BLaER1 (cell line): Measurements from ENCODE around the gene FUT3.

Experiments
- H3K27ac ChIP-seq: shearing (Covaris generic); formaldehyde crosslinking; 2 replicates; pipeline ENCODE4 v1.8.1; 2022
- H3K27me3 ChIP-seq: shearing (Covaris generic); formaldehyde crosslinking; 2 replicates; pipeline ENCODE4 v1.8.1; 2022
- H3K36me3 ChIP-seq: shearing (Covaris generic); formaldehyde crosslinking; 2 replicates; pipeline ENCODE4 v1.8.1; 2022
- H3K4me1 ChIP-seq: shearing (Covaris generic); formaldehyde crosslinking; 2 replicates; pipeline ENCODE4 v1.8.1; 2022
- H3K4me2 ChIP-seq: shearing (Covaris generic); formaldehyde crosslinking; 2 replicates; pipeline ENCODE4 v1.8.1; 2022
- H3K4me3 ChIP-seq: shearing (Covaris generic); formaldehyde crosslinking; 2 replicates; pipeline ENCODE4 v1.8.1; 2022
- H3K9ac ChIP-seq: shearing (Covaris generic); formaldehyde crosslinking; 2 replicates; pipeline ENCODE4 v1.8.1; 2022
- H3K9me3 ChIP-seq: shearing (Covaris generic); formaldehyde crosslinking; 2 replicates; pipeline ENCODE4 v1.8.1; 2022
- H4K20me1 ChIP-seq: shearing (Covaris generic); formaldehyde crosslinking; 2 replicates; pipeline ENCODE4 v1.8.1; 2022
- Cebpa-rat ChIP-seq: shearing (Covaris generic); IDR thresholded peaks from 2 replicates; pipeline ENCODE4 v1.8.1; 2022

The FUT3 gene

DNA sequence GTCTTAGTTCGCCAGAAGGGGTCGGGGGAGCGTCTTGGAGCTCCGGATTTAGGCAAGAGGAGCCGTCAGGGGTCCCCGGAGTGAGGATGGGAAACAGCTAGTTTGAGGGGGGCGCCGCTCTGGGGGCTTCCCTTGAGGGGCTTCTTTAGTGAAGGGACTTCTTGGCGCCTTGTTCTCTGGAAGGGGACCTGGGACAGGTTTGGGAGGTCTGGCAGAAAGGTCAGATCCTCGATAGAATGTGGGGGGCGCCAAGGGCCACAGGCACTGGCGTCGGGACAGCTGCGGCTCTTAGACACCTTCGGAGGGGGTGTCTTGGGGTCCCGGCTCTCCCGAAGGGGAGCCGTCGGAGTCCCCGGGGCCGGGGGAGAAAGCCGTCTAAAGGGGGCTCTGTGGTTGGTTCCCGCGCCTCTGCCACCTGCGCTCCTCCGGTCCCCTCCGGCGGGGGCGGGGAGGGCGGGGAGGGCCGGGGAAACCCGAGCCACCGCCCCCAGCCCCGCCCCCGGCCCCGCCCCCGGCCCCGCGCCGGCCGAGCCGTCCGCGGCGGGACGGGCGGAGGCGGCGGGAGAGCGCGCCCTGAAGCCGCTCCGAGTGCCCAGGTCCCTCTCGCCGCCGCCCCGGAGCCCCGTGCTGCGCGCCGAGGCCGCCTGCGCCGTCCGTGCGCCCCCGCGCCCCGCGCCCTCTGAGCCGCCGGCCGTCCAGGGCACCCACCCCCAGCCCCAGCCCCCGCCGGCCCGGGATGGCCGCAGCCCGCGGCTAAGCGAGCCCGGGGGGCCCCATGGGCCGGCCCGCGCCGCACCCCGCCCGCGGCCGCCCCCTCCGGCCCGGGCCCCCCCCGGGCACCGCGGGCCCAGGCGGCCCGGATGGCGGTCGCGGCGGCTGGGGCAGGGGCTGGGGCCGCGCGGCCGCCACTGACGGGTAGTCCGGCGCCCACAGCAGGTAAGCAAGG lies 46.5 kb downstream of the FUT3 start, which contains the start of gene NRTN:
TSS of gene NRTN (plus strand) at position 552 of the 946 bp plus-strand sequence. CDS start 19,099 bp downstream, outside the sequence.
- Histone ChIP-seq H4K20me1 (no peaks in the 10 kb centered on the region), H3K27me3 (peaks cover 26% of the 10 kb centered on the region), H3K4me1 (peaks cover 58% of the 10 kb centered on the region), H3K36me3 (no peaks in the 10 kb centered on the region), H3K27ac (0 out of 2 replicates have a peak within 1 kb of the TSS, but pooled peaks have one; percentile 8), H3K9ac (no peak within 1 kb of the TSS), H3K4me3 (peak within 1 kb of the TSS; percentile 60), H3K4me2 (peak within 1 kb of the TSS; percentile 90), H3K9me3 (no peaks in the 10 kb centered on the region)
- no peak for TF ChIP-seq Cebpa-rat

DNA sequence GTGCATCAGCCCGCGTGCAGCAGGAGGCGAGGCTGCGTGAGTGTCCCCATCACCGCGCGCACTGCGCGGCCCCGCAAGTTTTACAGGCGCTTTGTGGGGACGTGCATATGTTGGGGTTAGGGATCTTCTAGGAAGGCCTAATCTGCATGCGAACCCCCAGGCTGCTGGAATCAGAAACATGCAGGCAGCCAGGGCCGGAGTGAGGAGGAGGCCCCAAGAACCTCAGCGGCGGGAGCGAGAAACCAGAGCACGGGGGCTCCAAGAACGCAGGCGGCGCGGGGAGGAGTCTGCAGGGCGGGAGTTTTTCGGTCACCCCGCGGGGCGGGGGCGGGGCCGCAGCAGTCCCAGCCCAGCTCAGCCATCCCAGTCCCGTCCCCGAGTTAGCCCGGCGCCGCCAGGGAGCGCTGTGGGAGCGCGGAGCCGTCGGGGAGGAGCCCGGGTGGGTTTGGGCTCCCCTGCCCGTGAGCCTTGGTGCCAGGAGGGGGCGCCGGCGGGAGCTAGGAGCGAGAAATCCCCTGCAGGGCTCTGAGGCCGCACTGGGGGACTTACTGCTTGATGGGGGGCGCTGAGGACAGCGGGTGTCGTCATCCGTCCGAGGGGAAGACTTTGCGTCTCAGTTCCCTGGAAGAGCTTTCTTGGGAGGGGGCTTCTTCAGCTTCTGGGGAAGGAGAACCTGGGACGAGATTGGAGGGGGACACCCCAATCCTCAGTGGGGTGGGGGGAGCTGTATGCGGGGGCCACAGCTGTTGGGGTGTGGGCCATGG lies 47.3 kb downstream of the FUT3 start:
- Histone ChIP-seq H3K4me1 (peaks cover 66% of the 10 kb centered on the region), H3K9ac (no peak overlapping the region), H3K27ac (0 out of 2 replicates have a peak overlapping the region, but pooled peaks have one; percentile 8), H3K36me3 (no peaks in the 10 kb centered on the region), H3K4me2 (peak overlapping the region; percentile 90), H3K27me3 (peaks cover 34% of the 10 kb centered on the region), H4K20me1 (no peaks in the 10 kb centered on the region), H3K4me3 (peak overlapping the region; percentile 60), H3K9me3 (no peaks in the 10 kb centered on the region)
- no peak for TF ChIP-seq Cebpa-rat

GRCh38 chr19:5803441-5803751 lies 47.9 kb downstream of the FUT3 start:
- H3K27ac ChIP-seq, result no peak overlapping the region
- H4K20me1 ChIP-seq, result no peaks in the 10 kb centered on the region
- no peaks in the 10 kb centered on the region for H3K36me3 ChIP-seq
- H3K27me3 ChIP-seq, result peaks cover 37% of the 10 kb centered on the region
- H3K9me3 ChIP-seq, result no peaks in the 10 kb centered on the region
- peaks cover 70% of the 10 kb centered on the region for H3K4me1 ChIP-seq
- peak overlapping the region; percentile 90 for H3K4me2 ChIP-seq
- no peak for TF ChIP-seq Cebpa-rat
- H3K4me3 ChIP-seq, result peak overlapping the region; percentile 53
- no peak overlapping the region for H3K9ac ChIP-seq

- Histone ChIP-seq H3K36me3 (no peaks in the 10 kb centered on the region), H3K27me3 (peaks cover 37% of the 10 kb centered on the region), H3K4me2 (peak overlapping the region; percentile 90), H3K27ac (no peak overlapping the region), H3K9me3 (no peaks in the 10 kb centered on the region), H3K4me3 (peak overlapping the region; percentile 14; the same call in 1 of the 2 replicates), H4K20me1 (no peaks in the 10 kb centered on the region), H3K9ac (no peak overlapping the region), H3K4me1 (peaks cover 69% of the 10 kb centered on the region)
- no peak for TF ChIP-seq Cebpa-rat
These were observed 49.2 kb downstream of the FUT3 start for GRCh38 chr19:5801796-5802619.

DNA sequence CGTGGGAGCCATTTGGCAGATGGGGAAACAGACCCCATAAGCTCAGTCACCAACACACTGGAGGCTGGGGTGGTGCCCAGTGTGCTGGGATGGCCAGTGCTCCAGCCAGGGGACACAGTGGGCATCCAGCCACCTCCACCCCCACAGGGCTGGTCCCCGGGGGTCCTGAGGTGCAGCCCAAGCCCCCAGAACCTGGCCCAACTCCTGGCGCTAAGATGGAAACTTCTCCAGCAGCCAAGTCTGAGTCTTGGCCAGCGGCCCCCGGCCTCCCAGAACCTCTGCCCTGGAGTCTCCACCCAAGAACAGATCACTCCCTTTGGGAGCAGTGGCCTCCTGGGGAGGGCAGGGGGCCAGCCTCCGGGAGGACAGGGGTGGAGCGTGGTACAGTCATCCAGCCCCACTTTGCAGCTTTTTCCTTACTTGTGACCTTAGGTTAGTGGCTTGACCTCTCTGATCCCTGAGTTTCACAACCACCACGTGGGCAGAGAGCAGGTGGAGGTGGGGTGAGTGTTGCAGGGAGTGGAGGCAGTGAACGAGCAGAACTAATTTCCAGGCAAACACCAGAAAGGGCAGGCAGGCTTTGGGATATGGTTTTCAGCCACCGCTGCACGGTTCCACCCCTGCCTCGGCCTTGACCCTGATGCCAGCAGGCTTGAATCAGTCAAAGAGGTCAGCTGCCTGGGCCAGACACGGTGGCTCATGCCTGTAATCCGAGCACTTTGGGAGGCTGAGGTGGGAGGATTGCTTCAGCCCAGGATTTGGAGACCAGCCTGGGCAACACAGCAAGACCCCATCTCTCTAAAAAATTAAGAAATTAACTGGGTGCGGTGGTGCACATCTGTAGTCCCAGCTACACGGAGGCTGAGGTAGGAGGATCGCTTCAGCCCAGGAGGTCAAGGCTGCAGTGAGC lies 50.6 kb downstream of the FUT3 start:
- Histone ChIP-seq H3K36me3 (no peaks in the 10 kb centered on the region), H3K27ac (no peak overlapping the region), H3K4me2 (no peak overlapping the region), H3K4me3 (no peak overlapping the region), H3K27me3 (peaks cover 25% of the 10 kb centered on the region), H3K4me1 (peaks cover 62% of the 10 kb centered on the region), H3K9me3 (no peaks in the 10 kb centered on the region), H3K9ac (no peak overlapping the region), H4K20me1 (no peaks in the 10 kb centered on the region)
- TF ChIP-seq Cebpa-rat, result no peak

- Histone ChIP-seq H3K27me3 (peaks cover 15% of the 10 kb centered on the region), H4K20me1 (no peaks in the 10 kb centered on the region), H3K9me3 (no peaks in the 10 kb centered on the region), H3K4me3 (no peak overlapping the region), H3K27ac (peak overlapping the region; percentile 65; the same call in 1 of the 2 replicates), H3K4me2 (peak overlapping the region; percentile 78), H3K36me3 (no peaks in the 10 kb centered on the region), H3K9ac (peak overlapping the region; percentile 53), H3K4me1 (peaks cover 57% of the 10 kb centered on the region)
- no peak for TF ChIP-seq Cebpa-rat
These were observed 51.7 kb downstream of the FUT3 start for GRCh38 chr19:5799247-5800241.

DNA sequence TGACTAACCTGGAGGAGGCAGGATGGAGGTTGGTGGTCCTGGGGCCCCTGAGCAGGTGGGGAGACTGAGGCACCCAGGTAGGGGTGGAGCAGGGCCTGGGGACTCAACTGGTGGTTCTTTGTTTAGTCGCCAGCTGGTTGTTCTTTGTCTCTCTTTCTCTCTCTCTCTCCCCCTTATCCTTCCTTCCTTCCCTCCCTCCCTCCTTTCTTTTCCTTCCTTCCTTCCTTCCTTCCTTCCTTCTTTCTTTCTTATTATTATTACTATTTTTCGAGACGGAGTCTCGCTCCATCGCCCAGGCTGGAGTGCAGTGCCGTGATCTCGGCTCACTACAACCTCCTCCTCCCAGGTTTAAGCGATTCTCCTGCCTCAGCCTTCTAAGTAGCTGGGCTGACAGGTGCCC lies 53.0 kb downstream of the FUT3 start:
- Histone ChIP-seq H3K9ac (no peak overlapping the region), H3K4me1 (peaks cover 47% of the 10 kb centered on the region), H3K4me2 (peak overlapping the region; percentile 78), H3K27me3 (peaks cover 11% of the 10 kb centered on the region; the same call in 1 of the 2 replicates), H3K4me3 (no peak overlapping the region), H4K20me1 (no peaks in the 10 kb centered on the region), H3K9me3 (no peaks in the 10 kb centered on the region), H3K27ac (peak overlapping the region; percentile 44; the same call in 1 of the 2 replicates), H3K36me3 (no peaks in the 10 kb centered on the region)
- TF ChIP-seq Cebpa-rat, result no peak
